ENCODE data around the gene GATA5.

DNA sequence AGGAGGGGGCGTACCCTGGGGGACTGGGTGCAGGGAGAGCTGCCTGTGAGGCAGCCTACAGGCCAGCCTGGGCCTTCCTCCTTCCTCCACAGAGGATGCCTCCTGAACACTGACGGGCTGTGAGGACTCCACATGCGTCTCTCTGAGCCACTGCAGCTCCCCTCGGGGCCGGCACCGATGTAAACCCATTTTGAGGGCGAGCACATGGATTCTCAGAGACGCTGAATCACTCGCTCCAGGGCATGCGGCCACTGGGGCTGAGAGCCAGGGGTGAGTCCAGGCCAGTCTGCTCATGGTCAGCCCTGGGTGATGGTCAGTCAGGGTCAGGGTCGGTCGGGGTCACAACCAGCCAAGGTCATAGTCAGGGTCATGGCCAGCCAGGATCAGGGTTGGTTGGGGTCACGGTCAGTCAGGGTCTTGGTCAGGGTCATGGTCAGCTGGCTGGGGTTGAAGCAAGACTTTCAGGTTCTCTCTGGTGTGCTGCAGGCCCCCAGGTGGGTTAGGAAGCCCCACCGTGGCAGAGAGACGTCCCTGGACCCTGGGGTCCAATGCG lies 33.7 kb downstream of the GATA5 start:
- TF ChIP-seq CTCF (IDR thresholded peaks at IDR 0.05) (no peak), ZBTB43 (CRISPR knock-in tag; IDR thresholded peaks at IDR 0.05) (no peak), ZNF416 (CRISPR knock-in tag; IDR thresholded peaks at IDR 0.05) (no peak), NFE2L1 (CRISPR knock-in tag; IDR thresholded peaks at IDR 0.05) (no peak), FOXK1 (CRISPR knock-in tag; IDR thresholded peaks at IDR 0.05) (no peak), USF2 (CRISPR knock-in tag; IDR thresholded peaks at IDR 0.05) (no peak), ZNF532 (CRISPR knock-in tag; IDR thresholded peaks at IDR 0.05; ENCODE audit: borderline replicate concordance) (no peak)
- TF ChIP-seq, protein P1, sequence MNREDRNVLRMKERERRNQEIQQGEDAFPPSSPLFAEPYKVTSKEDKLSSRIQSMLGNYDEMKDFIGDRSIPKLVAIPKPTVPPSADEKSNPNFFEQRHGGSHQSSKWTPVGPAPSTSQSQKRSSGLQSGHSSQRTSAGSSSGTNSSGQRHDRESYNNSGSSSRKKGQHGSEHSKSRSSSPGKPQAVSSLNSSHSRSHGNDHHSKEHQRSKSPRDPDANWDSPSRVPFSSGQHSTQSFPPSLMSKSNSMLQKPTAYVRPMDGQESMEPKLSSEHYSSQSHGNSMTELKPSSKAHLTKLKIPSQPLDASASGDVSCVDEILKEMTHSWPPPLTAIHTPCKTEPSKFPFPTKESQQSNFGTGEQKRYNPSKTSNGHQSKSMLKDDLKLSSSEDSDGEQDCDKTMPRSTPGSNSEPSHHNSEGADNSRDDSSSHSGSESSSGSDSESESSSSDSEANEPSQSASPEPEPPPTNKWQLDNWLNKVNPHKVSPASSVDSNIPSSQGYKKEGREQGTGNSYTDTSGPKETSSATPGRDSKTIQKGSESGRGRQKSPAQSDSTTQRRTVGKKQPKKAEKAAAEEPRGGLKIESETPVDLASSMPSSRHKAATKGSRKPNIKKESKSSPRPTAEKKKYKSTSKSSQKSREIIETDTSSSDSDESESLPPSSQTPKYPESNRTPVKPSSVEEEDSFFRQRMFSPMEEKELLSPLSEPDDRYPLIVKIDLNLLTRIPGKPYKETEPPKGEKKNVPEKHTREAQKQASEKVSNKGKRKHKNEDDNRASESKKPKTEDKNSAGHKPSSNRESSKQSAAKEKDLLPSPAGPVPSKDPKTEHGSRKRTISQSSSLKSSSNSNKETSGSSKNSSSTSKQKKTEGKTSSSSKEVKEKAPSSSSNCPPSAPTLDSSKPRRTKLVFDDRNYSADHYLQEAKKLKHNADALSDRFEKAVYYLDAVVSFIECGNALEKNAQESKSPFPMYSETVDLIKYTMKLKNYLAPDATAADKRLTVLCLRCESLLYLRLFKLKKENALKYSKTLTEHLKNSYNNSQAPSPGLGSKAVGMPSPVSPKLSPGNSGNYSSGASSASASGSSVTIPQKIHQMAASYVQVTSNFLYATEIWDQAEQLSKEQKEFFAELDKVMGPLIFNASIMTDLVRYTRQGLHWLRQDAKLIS (CRISPR knock-in tag; IDR thresholded peaks at IDR 0.05; ENCODE audit: borderline replicate concordance): no peak
- TF ChIP-seq, protein P2, sequence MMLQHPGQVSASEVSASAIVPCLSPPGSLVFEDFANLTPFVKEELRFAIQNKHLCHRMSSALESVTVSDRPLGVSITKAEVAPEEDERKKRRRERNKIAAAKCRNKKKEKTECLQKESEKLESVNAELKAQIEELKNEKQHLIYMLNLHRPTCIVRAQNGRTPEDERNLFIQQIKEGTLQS (CRISPR knock-in tag; conservative IDR thresholded peaks at IDR 0.05): no peak

All from WTC11 (cell line).